OCI-LY7 (cell line): Measurements from ENCODE around the gene TRAPPC3L. TPM values are rescaled to one million over a fixed set of nuclear protein-coding genes. Genes with fewer than 3 reads are reported as not detected.

Experiments
- BruUV-seq: library from RNA; stranded (reverse); fragments of 400-500 nt; replicated peaks from 2 replicates; lab custom pipeline; 2021; lab: Mats Ljungman, UMichigan
- CTCF ChIA-PET: fragments of 300-600 bp; sonication (Branson Sonifier 250); formaldehyde crosslinking; loops from one replicate; lab custom pipeline; 2022; ENCODE audit warnings: antibody characterized with exemption; ENCODE audit not compliant: unreplicated experiment; lab: Charles Lee
- POLR2A ChIA-PET: fragments of 300-600 bp; sonication (Branson Sonifier 250); formaldehyde crosslinking; loops from one replicate; lab custom pipeline; 2022; ENCODE audit warnings: antibody characterized with exemption; lab: Charles Lee
- DNase-seq: peaks from one replicate; pipeline ENCODE4 v3.0.0-alpha.2; 2015; ENCODE audit warnings: low spot score
- H2AFZ ChIP-seq: fragments of 200-600 bp; sonication (generic), shearing (Covaris generic); 2 replicates; pipeline ENCODE4 v1.6.1; 2014; ENCODE audit warnings: mild to moderate bottlenecking, antibody characterized with exemption, low read length, moderate library complexity
- H3K27ac ChIP-seq: fragments of 200-600 bp; sonication (generic); 2 replicates; pipeline ENCODE4 v1.5.1; 2014; ENCODE audit warnings: mixed run types, low read depth, mild to moderate bottlenecking, moderate library complexity, low read length, inconsistent platforms; ENCODE audit not compliant: poor library complexity, severe bottlenecking
- H3K36me3 ChIP-seq: fragments of 200-600 bp; sonication (generic); 2 replicates; pipeline ENCODE4 v1.6.1; 2014; ENCODE audit warnings: mild to moderate bottlenecking, antibody characterized with exemption, low read length, moderate library complexity, mixed read lengths; ENCODE audit not compliant: insufficient read depth
- H3K4me1 ChIP-seq: fragments of 200-600 bp; sonication (generic); 2 replicates; pipeline ENCODE4 v1.5.1; 2014; ENCODE audit warnings: mild to moderate bottlenecking, low read length; ENCODE audit not compliant: insufficient read depth, poor library complexity, severe bottlenecking
- H3K4me2 ChIP-seq: fragments of 200-600 bp; sonication (generic); 2 replicates; pipeline ENCODE4 v1.6.1; 2014; ENCODE audit warnings: mild to moderate bottlenecking, low read length
- H3K4me3 ChIP-seq: fragments of 200-600 bp; sonication (generic); 2 replicates; pipeline ENCODE4 v1.5.1; 2014; ENCODE audit warnings: mild to moderate bottlenecking, low read depth, low read length; ENCODE audit not compliant: poor library complexity, severe bottlenecking
- H3K79me2 ChIP-seq: fragments of 200-600 bp; sonication (generic); 2 replicates; pipeline ENCODE4 v1.6.1; 2016; ENCODE audit warnings: low read depth, mild to moderate bottlenecking, low read length, moderate library complexity, mixed read lengths; ENCODE audit not compliant: insufficient read depth
- H3K9me2 ChIP-seq: fragments of 200-600 bp; sonication (generic); 2 replicates; pipeline ENCODE4 v1.6.1; 2016; ENCODE audit warnings: mild to moderate bottlenecking, low read length, mixed read lengths; ENCODE audit not compliant: insufficient read depth
- H3K9me3 ChIP-seq: fragments of 200-600 bp; sonication (generic); 2 replicates; pipeline ENCODE4 v1.6.1; 2014; ENCODE audit warnings: mild to moderate bottlenecking, mixed run types, low read length, mixed read lengths
- H4K20me1 ChIP-seq: fragments of 200-600 bp; sonication (generic); 2 replicates; pipeline ENCODE4 v1.6.1; 2014; ENCODE audit warnings: mild to moderate bottlenecking, antibody characterized with exemption, low read length, moderate library complexity, mixed read lengths; ENCODE audit not compliant: insufficient read depth
- CTCF ChIP-seq: fragments of 200-600 bp; sonication (generic); conservative IDR thresholded peaks from 2 replicates; pipeline ENCODE4 v1.5.1; 2014; ENCODE audit warnings: mild to moderate bottlenecking, antibody characterized with exemption, low read length, moderate library complexity, mixed read lengths
- EZH2phosphoT487 ChIP-seq: fragments of 200-600 bp; sonication (generic); IDR thresholded peaks from 2 replicates; pipeline ENCODE4 v1.6.1; 2018; ENCODE audit warnings: low read depth, borderline replicate concordance, mild to moderate bottlenecking, mixed run types, antibody characterized with exemption, low read length, moderate library complexity, mixed read lengths
- intact Hi-C: fragments of 100-400 bp; cut with micrococcal nuclease; formaldehyde crosslinking; loops from one replicate; pipeline ENCODE4 v1.10.0; 2022; ENCODE audit not compliant: unreplicated experiment
- total RNA-seq, 2 experiments: library from RNA; depleted of rRNA in 1 of 2; stranded (reverse); fragments of >200 nt in 1 of 2; shearing (Covaris generic) in 1 of 2; gene quantifications; 2 replicates each; pipeline ENCODE4 v1.2.3, GENCODE V29; 2014 to 2022

Gene TRAPPC3L
- total RNA-seq, 2 experiments from 2014 or later = not detected

GRCh38 chr6:116518621-116519368, 26.7 kb downstream of the TRAPPC3L start:
- intact Hi-C loops = no loop called here
- no peaks in the 10 kb centered on the region for H3K9me2 ChIP-seq
- no peak for DNase-seq
- H3K36me3 ChIP-seq = no peaks in the 10 kb centered on the region
- POLR2A ChIA-PET = interaction anchor here (1.1 to 1.3 kb wide), 2 partner anchors 118 to 287 kb away, joined by 3 to 4 read pairs; no protein-coding TSS in a partner anchor
- TF ChIP-seq EZH2phosphoT487 (no peak), CTCF (no peak)
- no peak overlapping the region for H3K4me3 ChIP-seq
- H3K79me2 ChIP-seq = no peaks in the 10 kb centered on the region
- no peak overlapping the region for H3K27ac ChIP-seq
- H4K20me1 ChIP-seq = no peaks in the 10 kb centered on the region
- H3K9me3 ChIP-seq = no peaks in the 10 kb centered on the region
- H3K4me2 ChIP-seq = no peak overlapping the region
- H2AFZ ChIP-seq = no peak overlapping the region
- no peaks in the 10 kb centered on the region for H3K4me1 ChIP-seq
- BruUV-seq = no TSS peak
- CTCF ChIA-PET = no interaction called here

- no TSS peak for BruUV-seq
- POLR2A ChIA-PET = interaction anchor here (0.8 to 2.0 kb wide), 8 partner anchors 9 to 208 kb away, joined by 3 to 5 read pairs (median 4); no protein-coding TSS in a partner anchor
These were observed 30.3 kb downstream of the TRAPPC3L start for GRCh38 chr6:116515141-116515540.

More at GRCh38 chr6:116515141-116515540, 30.3 kb downstream of the TRAPPC3L start:
- H3K36me3 ChIP-seq = no peaks in the 10 kb centered on the region
- CTCF ChIA-PET = no interaction called here
- H2AFZ ChIP-seq = no peak overlapping the region
- TF ChIP-seq CTCF (no peak), EZH2phosphoT487 (no peak)
- H4K20me1 ChIP-seq = no peaks in the 10 kb centered on the region
- H3K4me3 ChIP-seq = no peak overlapping the region
- no peaks in the 10 kb centered on the region for H3K9me3 ChIP-seq
- no peaks in the 10 kb centered on the region for H3K9me2 ChIP-seq
- DNase-seq = no peak
- no peaks in the 10 kb centered on the region for H3K79me2 ChIP-seq
- H3K27ac ChIP-seq = no peak overlapping the region
- intact Hi-C loops = no loop called here
- no peak overlapping the region for H3K4me2 ChIP-seq
- H3K4me1 ChIP-seq = no peaks in the 10 kb centered on the region
